Type B pancreatic cell (in vitro differentiated cells): Measurements from ENCODE around the gene RNF32. TPM values are rescaled to one million over a fixed set of nuclear protein-coding genes. Genes with fewer than 3 reads are reported as not detected.

ENCODE experiments used
- DNase-seq: peaks from one replicate; pipeline ENCODE4 v3.0.0; 2021; ENCODE audit warnings: mixed read lengths; ENCODE audit not compliant: unreplicated experiment; ENCODE audit errors: extremely low spot score
- H3K27ac Mint-ChIP-seq: 2 replicates; pipeline ENCODE4 v1.8.0; 2021; ENCODE audit warnings: mild to moderate bottlenecking, mixed read lengths
- H3K27me3 Mint-ChIP-seq: 2 replicates; pipeline ENCODE4 v1.8.0; 2021; ENCODE audit warnings: mixed read lengths
- H3K36me3 Mint-ChIP-seq: 2 replicates; pipeline ENCODE4 v1.8.0; 2021; ENCODE audit warnings: mixed read lengths
- H3K4me1 Mint-ChIP-seq: one replicate; pipeline ENCODE4 v1.8.0; 2021; ENCODE audit warnings: mixed read lengths; ENCODE audit not compliant: unreplicated experiment
- H3K4me3 Mint-ChIP-seq: 2 replicates; pipeline ENCODE4 v1.8.0; 2021; ENCODE audit warnings: mild to moderate bottlenecking, mixed read lengths
- H3K9me3 Mint-ChIP-seq: 2 replicates; pipeline ENCODE4 v1.8.0; 2021; ENCODE audit warnings: mixed read lengths
- CTCF ChIP-seq: fragments of 200-600 bp; sonication (generic); conservative IDR thresholded peaks from 2 replicates; pipeline ENCODE4 v1.5.0; 2021; ENCODE audit warnings: antibody characterized with exemption, mild to moderate bottlenecking
- total RNA-seq: library from RNA; stranded (reverse); gene quantifications from 2 replicates; pipeline ENCODE4 v1.2.1, GENCODE V29; 2021; ENCODE audit warnings: low replicate concordance

RNF32 gene
- total RNA-seq, 1 donor from 2014 or later, result 1.4 TPM

GRCh38 chr7:156702399-156702798 lies 61.8 kb downstream of the RNF32 start:
- H3K4me1 Mint-ChIP-seq, result no peaks in the 10 kb centered on the region
- H3K36me3 Mint-ChIP-seq, result peaks cover 36% of the 10 kb centered on the region
- DNase-seq, result no peak
- H3K9me3 Mint-ChIP-seq, result peaks cover 13% of the 10 kb centered on the region
- H3K27ac Mint-ChIP-seq, result no peak overlapping the region
- H3K4me3 Mint-ChIP-seq, result no peak overlapping the region
- H3K27me3 Mint-ChIP-seq, result no peaks in the 10 kb centered on the region
- TF ChIP-seq CTCF, result no peak

- Mint-ChIP-seq H3K4me1 (no peaks in the 10 kb centered on the region), H3K27me3 (no peaks in the 10 kb centered on the region), H3K9me3 (peaks cover 13% of the 10 kb centered on the region), H3K4me3 (no peak overlapping the region), H3K36me3 (peaks cover 37% of the 10 kb centered on the region), H3K27ac (no peak overlapping the region)
- no peak for DNase-seq
- no peak for TF ChIP-seq CTCF
Observed at GRCh38 chr7:156703209-156703608, 62.6 kb downstream of the RNF32 start.

- no peak for TF ChIP-seq CTCF
- Mint-ChIP-seq H3K27ac (no peak overlapping the region), H3K9me3 (peaks cover 13% of the 10 kb centered on the region), H3K27me3 (no peaks in the 10 kb centered on the region), H3K4me3 (no peak overlapping the region), H3K4me1 (no peaks in the 10 kb centered on the region), H3K36me3 (peaks cover 35% of the 10 kb centered on the region)
- no peak for DNase-seq
Observed at GRCh38 chr7:156703773-156704482, 63.4 kb downstream of the RNF32 start.

GRCh38 chr7:156722043-156722826 lies 81.7 kb downstream of the RNF32 start:
- Mint-ChIP-seq H3K9me3 (no peaks in the 10 kb centered on the region), H3K27me3 (no peaks in the 10 kb centered on the region), H3K4me1 (no peaks in the 10 kb centered on the region), H3K4me3 (no peak overlapping the region), H3K36me3 (peaks cover 13% of the 10 kb centered on the region), H3K27ac (no peak overlapping the region)
- no peak for DNase-seq
- TF ChIP-seq CTCF, result no peak

GRCh38 chr7:156725073-156725472 lies 84.5 kb downstream of the RNF32 start:
- H3K27ac Mint-ChIP-seq, result no peak overlapping the region
- H3K4me1 Mint-ChIP-seq, result no peaks in the 10 kb centered on the region

More at GRCh38 chr7:156725073-156725472, 84.5 kb downstream of the RNF32 start:
- H3K36me3 Mint-ChIP-seq, result peaks cover 17% of the 10 kb centered on the region
- DNase-seq, result no peak
- no peaks in the 10 kb centered on the region for H3K27me3 Mint-ChIP-seq
- no peak for TF ChIP-seq CTCF
- no peak overlapping the region for H3K4me3 Mint-ChIP-seq
- H3K9me3 Mint-ChIP-seq, result no peaks in the 10 kb centered on the region
